Pancreas (tissue), 10 donors: Measurements from ENCODE around the gene CTCFL. TPM values are rescaled to one million over a fixed set of nuclear protein-coding genes. Genes with fewer than 3 reads are reported as not detected.

Experiments
- ATAC-seq, 4 donors: fragments of 200-7000 bp; cut with Tn5 transposase; one replicate each; pipeline versions ENCODE4 v1.8.0 to v1.9.1; 2020; ENCODE audit warnings: mild to moderate bottlenecking in 4 of 4, moderate library complexity in 4 of 4
- DNase-seq, 6 donors: peaks; one replicate each; pipeline ENCODE4 v3.0.0-alpha.2; 2020
- FAIRE-seq: peaks from 2 replicates; lab custom pipeline; 2012; peaks lifted over from hg19 to GRCh38; lab: Jason Lieb, UNC
- H3K27ac ChIP-seq, 4 donors: fragments of 200-600 bp; sonication (generic); 1 replicate in 3 of 4; 2 replicates in 1 of 4; pipeline versions ENCODE4 v1.5.0 to v1.8.0; 2020
- H3K27me3 ChIP-seq, 4 donors: fragments of 200-600 bp; one replicate each; pipeline ENCODE4 v1.8.0; 2021
- H3K36me3 ChIP-seq, 3 donors: fragments of 200-600 bp; sonication (generic) in 1 of 3; one replicate each; pipeline versions ENCODE4 v1.5.0 to v1.8.0; 2020 to 2021
- H3K4me1 ChIP-seq, 3 donors: fragments of 200-600 bp; one replicate each; pipeline ENCODE4 v1.8.0; 2021
- H3K4me3 ChIP-seq, 4 donors: fragments of 200-600 bp; sonication (generic) in 2 of 4; one replicate each; pipeline versions ENCODE4 v1.5.0 to v1.8.0; 2020 to 2021
- H3K9me3 ChIP-seq, 4 donors: fragments of 200-600 bp; one replicate each; pipeline ENCODE4 v1.8.0; 2021
- CTCF ChIP-seq, 4 donors: fragments of 200-600 bp; sonication (generic) in 3 of 4; IDR thresholded peaks; one replicate each; pipeline versions ENCODE4 v1.5.0 to v1.8.0; 2021; ENCODE audit warnings: antibody characterized with exemption in 4 of 4
- WGBS, 2 donors: extraction: QIAGEN DNeasy Blood & Tissue Kit; methylation state at CpG; one replicate each; pipeline ENCODE4 v1.1.7; 2013; 5-methylcytosine and 5-hydroxymethylcytosine counted together
- intact Hi-C, 3 donors: fragments of 100-400 bp; cut with DNase I; formaldehyde crosslinking; loops; one replicate each; pipeline versions ENCODE4 v1.11.1 to v1.14.2; 2022
- polyA plus RNA-seq, 2 donors: library from polyadenylated mRNA; stranded (reverse); fragments of 200-250 nt; gene quantifications; one replicate each; pipeline ENCODE4 v1.2.3, GENCODE V29; 2013
- total RNA-seq, 6 donors: library from RNA; stranded (reverse); fragmentation: NEBNext Ultra II Directional in 4 of 6; extraction: Animal tissue kit (Norgen Biotek cat#: 25700) in 4 of 6; gene quantifications; one replicate each; pipeline versions ENCODE4 v1.2.1 to v1.2.4, GENCODE V29; 2021 to 2023
- donor health status: healthy with polysubstance abuse.
- donor health status: DM: no; HTN: no; CAD: no; lungs with moderate emphysema.
- donor health status: DM: no; HTN: no; CAD: no.
- donor health status: control.
- donor health status: control.
- donor health status: Bipolar disorder and iron deficiency.
- donor health status: DM: yes; HTN: yes; CAD: no.
- donor health status: DM: no; HTN: no; CAD: no.
- donor health status: DM: no; HTN: no; CAD: no.
- donor health status: DM: yes; HTN: yes; CAD: no.

The CTCFL gene
- total and polyA plus RNA-seq, 8 donors = 0.16 TPM; not detected in 7

- WGBS, 2 donors = 64 to 72% methylated on average over 17 of the region's 17 CpGs
- intact Hi-C loops = loop anchor here in 1 of 3 donors (10.0 kb wide), 1 partner anchor 127 kb away; no protein-coding TSS in a partner anchor
- H3K36me3 ChIP-seq = no peaks in the 10 kb centered on the region
- ATAC-seq = no peak
- no peaks in the 10 kb centered on the region for H3K4me1 ChIP-seq
- peaks cover 0 to 7% (median 0%) of the 10 kb centered on the region in 4 donors for H3K27me3 ChIP-seq
- TF ChIP-seq CTCF (IDR thresholded peaks at IDR 0.05) = no peak
- no peaks in the 10 kb centered on the region for H3K9me3 ChIP-seq
- no peak for FAIRE-seq
- DNase-seq = no peak
- H3K4me3 ChIP-seq = no peak overlapping the region
- H3K27ac ChIP-seq = no peak overlapping the region
Observed at GRCh38 chr20:57501461-57502335, 23.2 kb downstream of the CTCFL start.

GRCh38 chr20:57500962-57501361 lies 24.0 kb downstream of the CTCFL start:
- Histone ChIP-seq H3K9me3 (no peaks in the 10 kb centered on the region), H3K4me1 (no peaks in the 10 kb centered on the region), H3K27me3 (peaks cover 0 to 7% (median 0%) of the 10 kb centered on the region in 4 donors), H3K4me3 (no peak overlapping the region), H3K27ac (no peak overlapping the region), H3K36me3 (no peaks in the 10 kb centered on the region)
- no peak for FAIRE-seq
- 71 to 81% methylated on average over 17 of the region's 17 CpGs for WGBS, 2 donors
- DNase-seq = no peak
- intact Hi-C loops = loop anchor here in 1 of 3 donors (10.0 kb wide), 1 partner anchor 126 kb away; no protein-coding TSS in a partner anchor
- TF ChIP-seq CTCF (IDR thresholded peaks at IDR 0.05) = no peak
- no peak for ATAC-seq

DNA sequence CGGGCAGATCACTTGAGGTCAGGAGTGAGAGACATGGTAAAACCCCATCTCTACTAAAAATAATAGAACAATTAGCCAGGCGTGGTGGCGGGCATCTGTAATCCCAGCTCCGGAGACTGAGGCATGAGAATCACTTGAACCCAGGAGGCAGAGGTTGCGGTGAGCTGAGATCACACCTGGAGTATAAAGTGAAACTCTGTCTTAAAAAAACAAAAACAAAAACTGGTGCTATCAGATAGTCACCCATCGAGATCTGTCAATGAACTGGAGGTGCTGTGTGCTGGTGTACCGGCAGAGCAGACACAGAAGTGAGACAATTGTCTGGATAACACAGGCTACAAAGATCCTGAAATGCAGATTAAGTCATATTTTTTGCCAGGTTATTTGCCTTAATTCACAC lies 24.7 kb downstream of the CTCFL start:
- Histone ChIP-seq H3K4me1 (no peaks in the 10 kb centered on the region), H3K36me3 (no peaks in the 10 kb centered on the region), H3K27me3 (peaks cover 0 to 7% (median 0%) of the 10 kb centered on the region in 4 donors), H3K9me3 (no peaks in the 10 kb centered on the region), H3K27ac (no peak overlapping the region), H3K4me3 (no peak overlapping the region)
- 66 to 85% methylated on average over 7 of the region's 7 CpGs for WGBS, 2 donors
- ATAC-seq (no peak), DNase-seq (no peak), FAIRE-seq (no peak)
- intact Hi-C loops = loop anchor here in 1 of 3 donors (10.0 kb wide), 1 partner anchor 125 kb away; no protein-coding TSS in a partner anchor
- TF ChIP-seq CTCF (IDR thresholded peaks at IDR 0.05) = no peak

- FAIRE-seq (no peak), DNase-seq (no peak), ATAC-seq (no peak)
- Histone ChIP-seq H3K36me3 (no peaks in the 10 kb centered on the region), H3K27me3 (peaks cover 0 to 7% (median 0%) of the 10 kb centered on the region in 4 donors), H3K27ac (no peak overlapping the region), H3K4me1 (peaks cover 0 to 4% (median 2%) of the 10 kb centered on the region in 3 donors), H3K4me3 (no peak overlapping the region), H3K9me3 (no peaks in the 10 kb centered on the region)
- intact Hi-C loops = loop anchor here in 1 of 3 donors (10.0 kb wide), 1 partner anchor 125 kb away; no protein-coding TSS in a partner anchor
- TF ChIP-seq CTCF (IDR thresholded peaks at IDR 0.05) = no peak
- 30 to 46% methylated on average over 14 of the region's 14 CpGs for WGBS, 2 donors
Observed at GRCh38 chr20:57499676-57500075, 25.3 kb downstream of the CTCFL start.
